HG02763 (cell line): ENCODE results near the gene KRT76.
"Not testable (repeated sequence)": the region's sequence is repeated elsewhere in the genome, so short reads cannot be mapped to it uniquely, and the experiment has no call there.

ENCODE experiments used
- ATAC-seq: cut with Tn5 transposase; IDR thresholded peaks from one replicate; pipeline ENCODE4 v1.9.1; 2021; ENCODE audit warnings: mild to moderate bottlenecking, moderate library complexity; ENCODE audit not compliant: unreplicated experiment

Gene KRT76

DNA sequence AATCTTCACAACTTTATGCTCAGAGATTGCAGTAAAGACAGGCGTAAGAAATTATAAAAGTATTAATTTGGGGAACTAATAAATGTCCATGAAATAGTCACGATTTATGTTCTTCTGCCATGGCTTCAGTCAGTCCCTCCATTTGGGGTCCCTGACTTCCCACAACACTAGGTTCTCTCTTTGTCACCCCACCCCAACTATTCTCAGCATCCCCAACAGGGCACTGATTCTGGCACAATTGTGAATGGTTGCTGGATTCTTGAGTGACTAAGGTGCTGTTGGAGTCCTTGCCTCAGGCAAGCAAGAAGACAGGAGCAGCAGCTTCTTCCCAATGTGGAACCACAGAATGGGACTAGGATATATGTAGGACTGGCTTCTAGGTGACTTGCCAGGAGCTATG, 15.3 kb downstream of the KRT76 start:
- ATAC-seq: no peak

DNA sequence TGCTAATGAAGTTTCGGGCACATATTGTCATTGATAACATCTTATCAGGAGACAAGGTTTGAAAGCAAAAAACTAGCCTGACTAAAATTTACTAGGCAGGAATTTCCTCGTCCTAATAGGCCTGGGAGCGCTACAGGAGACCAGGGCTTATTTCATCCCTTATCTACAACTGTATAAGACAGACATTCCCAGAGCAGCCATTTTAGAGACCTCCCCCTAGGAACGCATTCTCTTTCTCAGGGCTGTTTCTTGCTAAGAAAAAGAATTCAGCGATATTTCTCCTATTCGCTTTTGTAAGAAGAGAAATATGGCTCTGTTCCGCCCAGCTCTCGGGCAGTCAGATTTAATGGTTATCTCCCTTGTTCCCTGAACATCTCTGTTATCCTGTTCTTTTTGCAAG, 15.9 kb downstream of the KRT76 start:
- not testable (repeated sequence) for ATAC-seq

DNA sequence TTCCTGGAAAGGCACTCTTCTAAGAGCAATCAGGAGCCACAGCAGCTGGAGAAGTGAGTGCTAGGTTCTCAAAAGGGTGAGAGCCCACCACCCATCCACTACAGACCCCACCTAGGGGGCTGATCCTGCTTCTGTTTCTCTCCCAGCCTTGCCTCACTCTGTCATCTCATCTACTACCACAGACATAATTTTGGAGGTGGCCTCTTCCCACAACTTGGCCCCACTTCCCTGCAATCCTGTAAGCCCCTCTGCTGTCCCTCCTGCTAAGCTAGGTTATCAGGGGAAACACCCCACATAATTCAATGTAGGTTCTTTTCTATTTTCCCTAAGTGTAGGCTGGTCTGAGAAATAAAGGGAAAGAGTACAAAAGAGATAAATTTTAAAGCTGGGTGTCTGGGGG, 16.5 kb downstream of the KRT76 start:
- ATAC-seq: no peak

DNA sequence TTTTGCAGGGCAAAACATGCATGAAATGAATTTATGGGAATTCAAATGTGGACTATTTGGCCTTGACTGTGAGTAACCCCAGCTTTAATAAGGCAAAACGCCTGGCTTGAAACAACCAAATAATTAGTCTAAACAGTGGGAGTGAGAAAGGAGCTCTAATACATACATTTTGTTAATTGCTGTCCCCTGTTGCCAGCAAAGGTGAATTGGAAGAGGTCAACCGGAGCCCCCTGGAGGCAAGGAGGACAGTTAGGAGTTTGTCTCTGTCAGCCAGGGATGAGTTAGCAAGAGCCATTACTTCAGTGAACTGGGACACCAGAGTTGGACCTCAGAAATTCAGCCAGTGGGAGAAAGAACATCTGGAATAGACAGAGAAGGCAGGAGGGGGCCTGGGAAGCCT, 17.4 kb downstream of the KRT76 start:
- no peak for ATAC-seq

DNA sequence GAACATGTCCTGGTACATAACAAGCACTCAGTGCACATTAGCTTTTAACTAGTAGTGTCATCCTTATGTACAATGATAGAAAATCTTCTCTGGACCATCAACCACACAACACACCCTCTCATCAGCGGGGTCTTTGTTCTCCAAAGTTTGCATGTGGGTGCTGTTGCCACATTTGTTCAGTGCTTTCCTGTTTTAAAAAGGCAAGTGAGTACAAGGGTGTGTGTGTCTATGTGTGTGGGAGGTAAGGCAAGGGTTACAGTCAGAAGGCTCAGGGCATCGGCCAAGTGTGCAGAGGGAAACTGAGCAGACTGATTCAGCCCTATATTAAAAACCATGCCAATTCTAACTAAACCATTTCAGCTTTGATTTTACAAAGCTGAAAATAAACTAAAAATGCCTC, 17.9 kb downstream of the KRT76 start:
- no peak for ATAC-seq

DNA sequence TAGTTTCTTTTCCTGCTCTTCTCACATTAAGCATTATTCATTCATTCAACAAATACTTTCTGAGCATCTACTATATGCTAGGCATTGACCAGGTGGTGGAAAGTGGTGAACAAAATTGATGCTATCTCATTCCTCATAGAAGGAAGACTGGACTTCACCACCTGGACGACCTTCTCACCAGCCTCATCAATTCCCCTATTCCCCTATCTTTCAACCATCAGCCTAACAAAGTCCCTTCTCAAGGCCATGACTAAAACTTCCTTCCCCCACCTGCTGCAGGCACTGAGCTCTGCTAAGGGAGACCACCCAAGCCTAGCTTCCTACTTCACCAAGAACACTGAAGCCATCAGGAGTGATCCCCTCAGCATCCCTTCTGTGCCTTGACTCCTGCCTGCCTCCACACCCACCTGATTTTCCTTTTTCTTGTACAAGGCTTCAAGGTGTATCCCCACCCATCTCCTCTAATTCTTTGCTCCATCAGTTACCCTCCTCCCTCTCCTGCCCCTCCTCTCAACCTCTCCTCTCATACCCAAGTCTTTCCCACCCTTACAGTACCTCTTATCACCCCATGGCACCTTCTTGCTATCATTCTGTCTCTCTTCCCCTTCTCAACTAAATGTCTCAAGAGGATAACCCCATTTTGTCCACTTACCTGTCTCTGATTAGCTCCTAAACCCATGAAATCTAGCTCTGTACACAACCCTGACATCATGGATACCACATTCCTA, 19.5 kb downstream of the KRT76 start:
- no peak for ATAC-seq

DNA sequence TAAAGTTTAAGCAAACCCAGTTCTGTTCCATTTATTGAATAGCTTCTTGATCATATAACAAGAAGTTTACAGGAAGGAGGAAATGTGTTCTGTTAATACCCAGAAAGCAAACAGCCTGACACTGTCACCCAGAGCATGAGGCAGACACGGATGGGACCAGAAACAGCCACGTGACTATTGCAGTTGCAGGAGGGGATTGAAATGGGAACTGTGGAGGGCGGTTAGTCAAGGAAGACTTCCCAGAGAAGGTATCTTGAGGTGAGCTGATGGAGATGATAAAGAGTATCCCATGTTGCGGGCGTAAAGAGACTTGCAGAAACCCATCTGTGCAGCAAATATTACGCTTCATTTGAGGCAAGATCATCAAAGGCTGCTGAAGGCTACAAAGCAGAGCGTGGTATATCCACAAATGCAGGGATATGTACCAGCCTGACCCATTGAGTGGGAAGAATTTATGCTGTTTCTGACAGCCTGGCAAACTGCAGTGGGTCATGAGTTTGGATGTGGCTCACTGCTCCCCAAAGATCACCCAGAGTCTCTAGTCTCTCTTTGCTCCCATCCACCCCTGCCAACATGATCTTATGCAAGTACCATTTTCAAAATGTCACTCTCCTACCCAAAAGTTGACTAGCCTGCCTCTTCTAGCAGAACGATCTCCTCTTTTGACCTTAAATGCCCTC, 20.7 kb downstream of the KRT76 start:
- ATAC-seq: no peak

DNA sequence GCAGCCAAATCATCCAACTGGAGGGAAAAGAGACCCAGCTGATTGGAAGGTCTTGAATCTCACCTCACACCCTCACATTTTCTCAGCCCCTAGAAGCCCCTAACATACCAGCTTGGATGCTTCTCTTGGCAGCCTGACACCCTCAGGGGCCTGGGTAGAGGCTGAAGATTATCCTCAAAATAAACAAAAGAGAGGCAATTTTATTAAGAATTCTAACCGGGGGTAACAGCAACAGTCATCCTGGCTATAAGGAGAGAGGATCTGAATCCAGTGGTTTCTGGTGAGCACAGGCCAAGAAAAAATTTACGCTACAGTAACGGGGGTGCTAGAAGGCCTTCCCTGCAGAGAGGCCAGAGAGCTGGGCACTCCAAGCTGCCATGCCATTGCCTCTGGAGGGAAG, 21.6 kb downstream of the KRT76 start:
- ATAC-seq: no peak

DNA sequence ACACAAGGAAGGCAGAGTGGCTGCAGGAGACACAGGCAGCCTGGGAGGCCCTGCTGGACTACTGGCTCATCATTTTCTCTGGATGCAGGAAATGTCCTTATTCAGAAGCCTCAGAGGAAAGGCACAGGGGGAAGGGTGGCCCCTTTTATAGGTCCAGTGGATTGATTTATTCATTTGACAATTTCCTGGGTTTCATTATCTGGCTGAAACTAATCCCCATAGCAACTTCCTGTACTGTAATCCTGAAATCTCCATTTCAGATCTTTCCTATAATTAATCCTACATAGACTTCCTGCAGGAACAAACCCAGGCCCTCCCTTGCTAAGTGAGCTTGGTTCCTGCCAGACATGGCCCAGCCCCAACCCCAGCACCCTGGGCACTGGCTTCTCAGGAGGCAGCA, 23.0 kb downstream of the KRT76 start:
- ATAC-seq: no peak

DNA sequence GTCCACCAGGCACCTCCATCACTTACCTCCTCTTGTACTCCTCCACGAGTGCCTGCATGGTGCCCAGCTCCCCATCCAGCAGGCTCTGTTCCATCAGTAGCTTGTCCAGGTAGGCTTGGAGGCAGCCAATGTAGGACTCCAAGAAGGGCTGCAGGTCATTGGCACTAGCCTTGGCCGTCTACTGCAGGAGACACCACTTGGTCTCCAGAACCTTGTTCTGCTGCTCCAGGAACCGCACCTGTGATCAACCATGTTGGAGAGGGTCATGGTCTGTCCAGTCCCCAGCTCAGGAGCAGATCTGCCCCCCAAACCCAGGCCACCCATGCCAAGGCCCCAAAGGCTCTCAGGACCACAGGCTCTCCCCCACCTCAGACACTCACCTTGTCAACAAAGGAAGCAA, 23.9 kb downstream of the KRT76 start:
- ATAC-seq: no peak

DNA sequence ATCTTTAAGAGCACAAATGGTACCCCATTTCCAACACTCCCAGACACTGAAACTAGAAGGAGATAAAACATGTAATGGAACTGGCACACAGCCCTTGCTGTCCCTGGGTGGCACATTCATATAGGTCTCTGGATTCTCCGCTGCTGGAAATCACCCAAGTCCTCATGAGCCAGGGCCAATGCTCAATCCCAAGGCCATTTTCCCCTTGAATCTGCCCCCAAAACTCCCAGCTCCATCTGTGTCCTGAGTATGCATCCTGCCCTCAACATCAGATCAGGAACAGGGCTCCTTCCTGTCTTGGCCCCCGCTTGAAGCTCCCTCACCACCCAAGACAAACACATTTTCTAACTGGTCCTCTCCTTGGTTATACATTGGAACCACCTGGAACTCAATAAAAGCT, 24.6 kb downstream of the KRT76 start:
- no peak for ATAC-seq

DNA sequence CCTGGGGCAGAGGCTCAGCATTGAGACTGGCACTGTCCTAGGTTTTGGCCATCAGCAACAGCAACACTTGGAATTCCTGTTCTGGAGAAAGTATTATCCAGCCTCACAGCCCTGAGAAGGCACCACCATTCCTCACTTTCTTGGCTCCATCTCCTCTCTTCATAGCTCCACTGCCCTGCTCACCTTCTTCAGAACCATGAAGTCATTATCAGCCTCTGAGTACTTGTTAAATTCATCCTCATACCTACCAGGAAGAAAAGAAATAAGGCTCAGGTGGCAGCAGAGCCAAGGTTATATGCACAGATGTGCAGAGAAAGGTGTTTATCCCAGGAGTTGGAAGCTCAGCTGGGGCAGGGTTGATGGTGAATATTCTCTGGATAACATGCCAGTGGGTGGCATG, 25.4 kb downstream of the KRT76 start:
- ATAC-seq: no peak

DNA sequence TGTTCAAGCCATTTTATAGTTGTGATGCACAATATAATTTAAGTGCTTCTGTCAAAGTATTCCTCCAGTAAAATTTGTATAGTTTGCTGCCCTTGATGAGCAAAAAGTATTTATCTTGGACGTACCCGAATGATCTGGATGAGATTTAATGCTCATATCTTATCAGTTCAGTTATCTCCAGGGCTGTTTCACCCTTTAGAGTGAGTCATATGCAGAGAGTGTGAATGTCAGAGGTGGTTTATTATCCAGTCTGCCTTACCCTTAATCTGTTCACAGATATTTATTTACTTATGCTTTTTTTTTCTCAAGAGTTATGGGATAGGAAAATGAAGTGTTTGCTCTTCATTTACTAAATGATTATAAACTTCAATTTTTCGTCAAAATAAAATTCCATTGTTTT, 26.6 kb downstream of the KRT76 start:
- ATAC-seq: not testable (repeated sequence)

DNA sequence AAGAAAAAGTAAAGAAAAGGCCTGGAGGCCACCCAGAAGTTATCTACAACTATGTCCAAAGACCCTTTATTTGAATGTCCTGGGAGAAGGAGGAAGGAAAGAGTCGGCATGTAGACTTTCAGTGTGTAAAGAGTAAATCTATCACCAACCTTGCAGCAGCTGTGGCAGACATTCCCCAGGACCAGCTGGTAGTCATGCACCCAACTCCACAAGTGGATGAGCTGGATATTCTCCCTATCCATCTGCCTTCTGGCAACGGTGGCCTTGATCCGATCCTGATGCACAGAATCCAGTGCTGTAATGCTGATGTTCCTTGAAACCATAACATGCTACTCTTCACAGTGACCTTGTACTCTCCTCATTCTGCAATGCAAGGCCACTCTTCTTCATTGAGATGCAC, 27.3 kb downstream of the KRT76 start:
- ATAC-seq: no peak

DNA sequence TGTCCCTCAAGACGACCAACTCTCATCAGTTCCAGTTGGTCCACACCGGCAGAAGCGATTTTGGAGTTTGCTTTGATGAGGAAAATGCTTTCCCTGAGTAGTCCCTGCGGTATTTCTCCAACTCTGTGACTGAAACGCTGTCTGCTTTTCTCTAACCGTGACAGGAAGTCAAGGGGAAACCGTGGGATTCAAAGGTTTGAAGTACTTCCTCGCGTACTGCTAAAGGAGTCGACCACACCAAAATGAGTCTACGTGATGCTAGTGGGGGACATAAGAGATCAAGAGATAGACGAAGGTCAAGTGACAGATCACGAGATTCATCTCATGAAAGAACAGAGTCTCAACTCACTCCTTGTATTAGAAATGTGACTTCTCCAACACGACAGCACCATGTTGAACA, 28.6 kb downstream of the KRT76 start:
- ATAC-seq: no peak

DNA sequence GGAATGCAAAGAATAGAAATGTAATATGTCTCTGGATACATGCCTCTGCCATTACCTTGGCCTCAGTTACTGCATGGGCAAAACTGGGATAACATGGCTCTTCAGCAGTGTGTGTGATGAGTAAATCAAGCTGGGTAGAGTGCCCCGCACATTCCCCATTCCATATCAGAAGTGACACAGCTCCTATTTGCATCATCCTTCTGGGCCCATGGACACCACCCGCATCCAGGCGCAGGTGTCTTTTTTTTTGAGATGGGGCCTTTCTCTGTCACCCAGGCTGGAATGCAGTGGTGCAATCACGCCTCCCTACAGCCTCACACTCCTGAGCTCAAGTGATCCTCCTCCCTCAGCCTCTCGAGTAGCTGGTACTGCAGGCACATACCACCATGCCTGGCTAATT, 31.6 kb downstream of the KRT76 start:
- ATAC-seq: no peak

DNA sequence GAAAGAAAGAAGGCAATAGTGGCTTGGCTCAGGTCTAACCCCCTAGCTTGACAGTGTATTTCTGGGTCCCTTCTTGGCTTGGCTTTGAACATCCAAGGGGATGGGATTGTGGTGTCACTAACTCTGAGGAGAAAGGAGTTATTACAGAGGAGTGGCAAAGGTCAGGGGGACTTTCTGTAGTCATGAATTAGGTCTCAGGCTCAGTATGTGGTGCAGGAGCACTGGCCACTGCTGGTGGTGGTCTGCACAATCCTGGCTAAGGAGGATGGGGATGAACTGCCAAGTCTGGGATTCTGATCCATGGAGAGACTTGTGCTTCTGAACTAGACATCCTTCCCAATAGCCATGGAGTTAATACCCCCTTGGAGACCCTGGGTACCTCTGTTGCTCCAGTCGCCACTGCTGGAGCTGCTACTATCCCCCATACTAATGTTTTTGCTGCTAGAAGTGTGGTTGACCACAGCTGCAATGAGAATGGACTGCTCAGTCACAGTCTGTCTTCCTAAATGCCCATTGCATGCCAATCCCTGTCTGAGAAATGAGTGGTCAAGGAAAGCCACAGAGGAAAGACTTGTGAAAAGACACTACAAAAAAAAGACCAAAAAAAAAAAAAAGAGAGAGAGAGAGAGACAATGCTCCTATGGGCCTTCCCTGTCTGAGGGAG, 32.5 kb downstream of the KRT76 start:
- ATAC-seq: no peak

DNA sequence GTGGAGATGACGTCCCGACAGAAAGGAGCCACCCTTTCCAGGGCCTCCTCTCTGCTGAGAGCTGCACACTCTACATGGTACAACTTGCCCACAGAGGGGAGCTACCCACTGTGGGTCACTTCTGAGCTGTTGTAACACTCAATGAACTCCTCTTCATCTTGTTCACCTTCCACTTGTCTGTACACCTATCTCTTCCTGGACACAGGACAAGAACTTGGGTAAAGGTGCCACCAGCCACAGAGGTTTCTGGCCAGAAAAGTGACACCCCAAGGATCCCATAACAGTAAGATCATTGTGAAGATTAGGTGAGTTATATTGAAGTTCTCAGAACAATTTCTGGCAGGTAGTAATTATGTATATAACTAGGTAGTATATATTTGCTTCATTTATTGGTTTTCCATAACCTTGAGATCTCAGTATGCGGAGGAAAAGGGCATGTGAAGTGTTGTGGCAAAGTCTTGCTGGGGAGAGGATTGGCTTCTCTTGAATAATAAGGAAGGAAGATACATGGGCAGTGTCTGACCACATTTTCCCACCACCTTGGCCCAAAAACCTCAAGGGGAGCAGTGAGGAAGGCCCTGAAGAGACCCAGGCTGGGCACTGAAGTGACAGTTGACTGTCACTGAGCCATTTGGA, 34.2 kb downstream of the KRT76 start:
- ATAC-seq: no peak

DNA sequence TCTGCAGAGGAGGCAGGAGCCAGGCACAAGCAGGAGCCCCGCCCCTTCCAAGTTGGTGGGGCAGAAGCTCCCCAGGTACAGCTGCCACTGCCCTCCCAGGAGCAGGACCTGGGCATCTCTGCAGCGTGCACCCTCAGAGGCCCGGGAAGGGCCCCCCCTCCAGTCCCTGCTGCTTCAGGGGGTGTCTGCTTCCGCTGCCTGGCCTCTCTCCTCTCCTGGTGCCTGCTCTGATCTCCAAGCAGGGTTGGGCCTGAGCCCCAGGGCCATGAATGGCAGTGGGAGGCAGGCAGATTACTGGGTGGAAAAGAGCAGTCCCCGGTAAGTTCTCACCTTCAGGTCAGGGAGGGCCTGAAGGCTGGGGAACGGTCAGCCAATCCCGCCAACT, 35.0 kb downstream of the KRT76 start:
- no peak for ATAC-seq

DNA sequence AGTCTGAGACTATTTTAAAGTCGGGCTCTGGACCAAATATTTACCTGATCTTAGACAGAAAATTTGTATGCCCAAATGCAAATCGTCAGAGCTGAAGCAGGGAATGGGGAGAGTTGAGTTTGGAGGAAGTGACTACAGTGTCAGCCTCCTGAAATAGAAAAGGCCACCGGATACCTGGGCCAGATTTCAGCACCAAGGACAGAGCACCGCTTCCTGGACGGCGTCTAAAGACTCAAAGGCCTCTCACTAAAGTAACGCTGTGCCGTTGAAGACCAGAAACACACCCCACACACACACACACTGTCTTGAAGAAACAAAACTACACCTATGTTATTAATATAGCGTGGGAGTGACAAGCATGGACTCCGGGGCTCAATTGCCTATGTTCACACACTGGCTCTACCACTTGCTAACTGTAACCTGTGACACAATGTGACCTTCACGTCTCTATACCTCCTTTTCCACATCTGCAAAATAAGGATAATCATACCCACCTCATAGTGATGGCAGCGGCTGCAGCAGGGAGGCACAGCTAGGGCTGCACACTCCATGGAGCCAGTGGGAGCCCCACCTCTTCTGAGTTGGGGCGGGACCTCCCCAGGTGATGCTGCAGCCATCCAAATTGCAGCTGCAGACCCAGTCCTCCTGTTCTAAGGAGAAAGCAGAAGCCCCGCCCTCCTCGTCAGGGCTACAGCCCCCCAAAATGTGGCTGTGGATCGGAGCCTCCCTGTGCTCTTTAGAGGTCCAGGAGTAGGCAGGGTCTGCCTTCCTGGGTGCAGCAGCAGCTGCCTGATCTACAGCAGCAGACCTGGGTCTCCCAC, 35.6 kb downstream of the KRT76 start:
- no peak for ATAC-seq

DNA sequence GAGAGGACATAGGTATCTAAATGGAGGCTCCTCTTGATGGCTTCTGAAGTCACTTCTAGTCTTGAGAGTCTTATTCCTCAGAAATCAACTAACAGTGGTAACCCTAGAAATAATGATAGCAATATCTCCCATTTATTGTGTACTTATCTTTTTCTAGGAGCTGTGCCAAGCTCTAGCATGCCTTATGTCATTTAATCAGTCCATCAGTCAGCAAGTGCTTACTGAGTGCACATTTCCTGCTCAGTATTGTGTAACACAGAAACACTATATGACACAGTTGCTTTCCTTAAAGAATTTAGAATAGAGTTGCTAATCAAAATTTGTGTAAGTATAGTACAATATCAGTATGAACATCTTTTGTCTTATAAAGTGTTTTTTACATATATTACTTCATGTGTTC, 36.6 kb downstream of the KRT76 start:
- ATAC-seq: no peak
